ENCODE measurements around the gene LRRC4C. TPM values are rescaled to one million over a fixed set of nuclear protein-coding genes. Genes with fewer than 3 reads are reported as not detected.

LRRC4C gene
- total RNA-seq, 1 experiment from 2014 or later, result 0.15 TPM

DNA sequence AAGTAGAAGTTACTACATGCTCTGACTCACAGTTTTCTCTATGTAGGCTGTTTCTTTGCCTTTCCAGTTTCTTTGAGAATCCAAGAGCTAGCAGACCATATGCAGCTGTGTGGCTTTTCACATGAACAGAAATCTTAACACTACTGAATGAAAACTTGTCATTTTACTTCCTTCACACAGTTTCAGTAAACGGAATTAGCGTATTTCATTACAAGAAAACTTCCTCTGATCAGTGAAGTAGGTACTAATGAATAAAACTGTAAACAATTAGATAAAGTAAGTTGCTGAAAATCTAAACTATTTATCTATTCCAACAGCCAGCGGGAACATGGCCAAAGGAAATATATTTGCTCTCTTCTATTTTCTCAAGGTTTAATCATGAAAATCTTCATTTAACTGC lies 953.2 kb downstream of the LRRC4C start:
- H3K36me3 ChIP-seq (ENCODE audit: control insufficient read depth, insufficient read depth, low read length), result no peaks in the 10 kb centered on the region
- intact Hi-C loops (cut with micrococcal nuclease; ENCODE audit: unreplicated experiment), result no loop called here
- no peaks in the 10 kb centered on the region for H3K27me3 ChIP-seq (ENCODE audit: control insufficient read depth, insufficient read depth, low read length)
- ChIA-PET CTCF (no interaction called here), POLR2A (no interaction called here)
- BruUV-seq (replicated peaks), result no TSS peak
- no peak overlapping the region for H3K4me3 ChIP-seq (ENCODE audit: low read depth in 2 of 2, low read length in 2 of 2)
- no peak for DNase-seq (ENCODE audit: low read depth, low spot score)
- no peak overlapping the region for H3K27ac ChIP-seq (ENCODE audit: low read length)
- no peak for ATAC-seq
- no peaks in the 10 kb centered on the region for H3K9me3 ChIP-seq (ENCODE audit: control insufficient read depth, insufficient read depth, low read depth, low read length)
- in situ Hi-C loops (cut with HindIII; ENCODE audit: low pct_unique_long_range_greater_than_20kb, low sequenced_read_pairs), result no loop called here
- H3K4me1 ChIP-seq (ENCODE audit: control insufficient read depth, insufficient read depth, low read length), result no peaks in the 10 kb centered on the region
- TF ChIP-seq TCF7L2 (IDR thresholded peaks at IDR 0.05; ENCODE audit: low read depth, low read length), result no peak
- TF ChIP-seq SIN3A (IDR thresholded peaks at IDR 0.05; ENCODE audit: borderline replicate concordance, insufficient read depth, low read depth, low read length), result no peak
- TF ChIP-seq, protein P1, sequence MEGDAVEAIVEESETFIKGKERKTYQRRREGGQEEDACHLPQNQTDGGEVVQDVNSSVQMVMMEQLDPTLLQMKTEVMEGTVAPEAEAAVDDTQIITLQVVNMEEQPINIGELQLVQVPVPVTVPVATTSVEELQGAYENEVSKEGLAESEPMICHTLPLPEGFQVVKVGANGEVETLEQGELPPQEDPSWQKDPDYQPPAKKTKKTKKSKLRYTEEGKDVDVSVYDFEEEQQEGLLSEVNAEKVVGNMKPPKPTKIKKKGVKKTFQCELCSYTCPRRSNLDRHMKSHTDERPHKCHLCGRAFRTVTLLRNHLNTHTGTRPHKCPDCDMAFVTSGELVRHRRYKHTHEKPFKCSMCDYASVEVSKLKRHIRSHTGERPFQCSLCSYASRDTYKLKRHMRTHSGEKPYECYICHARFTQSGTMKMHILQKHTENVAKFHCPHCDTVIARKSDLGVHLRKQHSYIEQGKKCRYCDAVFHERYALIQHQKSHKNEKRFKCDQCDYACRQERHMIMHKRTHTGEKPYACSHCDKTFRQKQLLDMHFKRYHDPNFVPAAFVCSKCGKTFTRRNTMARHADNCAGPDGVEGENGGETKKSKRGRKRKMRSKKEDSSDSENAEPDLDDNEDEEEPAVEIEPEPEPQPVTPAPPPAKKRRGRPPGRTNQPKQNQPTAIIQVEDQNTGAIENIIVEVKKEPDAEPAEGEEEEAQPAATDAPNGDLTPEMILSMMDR (IDR thresholded peaks at IDR 0.05), result no peak
- TF ChIP-seq, protein P2, sequence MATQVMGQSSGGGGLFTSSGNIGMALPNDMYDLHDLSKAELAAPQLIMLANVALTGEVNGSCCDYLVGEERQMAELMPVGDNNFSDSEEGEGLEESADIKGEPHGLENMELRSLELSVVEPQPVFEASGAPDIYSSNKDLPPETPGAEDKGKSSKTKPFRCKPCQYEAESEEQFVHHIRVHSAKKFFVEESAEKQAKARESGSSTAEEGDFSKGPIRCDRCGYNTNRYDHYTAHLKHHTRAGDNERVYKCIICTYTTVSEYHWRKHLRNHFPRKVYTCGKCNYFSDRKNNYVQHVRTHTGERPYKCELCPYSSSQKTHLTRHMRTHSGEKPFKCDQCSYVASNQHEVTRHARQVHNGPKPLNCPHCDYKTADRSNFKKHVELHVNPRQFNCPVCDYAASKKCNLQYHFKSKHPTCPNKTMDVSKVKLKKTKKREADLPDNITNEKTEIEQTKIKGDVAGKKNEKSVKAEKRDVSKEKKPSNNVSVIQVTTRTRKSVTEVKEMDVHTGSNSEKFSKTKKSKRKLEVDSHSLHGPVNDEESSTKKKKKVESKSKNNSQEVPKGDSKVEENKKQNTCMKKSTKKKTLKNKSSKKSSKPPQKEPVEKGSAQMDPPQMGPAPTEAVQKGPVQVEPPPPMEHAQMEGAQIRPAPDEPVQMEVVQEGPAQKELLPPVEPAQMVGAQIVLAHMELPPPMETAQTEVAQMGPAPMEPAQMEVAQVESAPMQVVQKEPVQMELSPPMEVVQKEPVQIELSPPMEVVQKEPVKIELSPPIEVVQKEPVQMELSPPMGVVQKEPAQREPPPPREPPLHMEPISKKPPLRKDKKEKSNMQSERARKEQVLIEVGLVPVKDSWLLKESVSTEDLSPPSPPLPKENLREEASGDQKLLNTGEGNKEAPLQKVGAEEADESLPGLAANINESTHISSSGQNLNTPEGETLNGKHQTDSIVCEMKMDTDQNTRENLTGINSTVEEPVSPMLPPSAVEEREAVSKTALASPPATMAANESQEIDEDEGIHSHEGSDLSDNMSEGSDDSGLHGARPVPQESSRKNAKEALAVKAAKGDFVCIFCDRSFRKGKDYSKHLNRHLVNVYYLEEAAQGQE (IDR thresholded peaks at IDR 0.05; ENCODE audit: insufficient read depth in 1 of 2, low read depth in 2 of 2, low read length in 1 of 2), result no peak
- TF ChIP-seq POLR2AphosphoS5 (IDR thresholded peaks at IDR 0.05; ENCODE audit: low read depth, low read length), result no peak

DNA sequence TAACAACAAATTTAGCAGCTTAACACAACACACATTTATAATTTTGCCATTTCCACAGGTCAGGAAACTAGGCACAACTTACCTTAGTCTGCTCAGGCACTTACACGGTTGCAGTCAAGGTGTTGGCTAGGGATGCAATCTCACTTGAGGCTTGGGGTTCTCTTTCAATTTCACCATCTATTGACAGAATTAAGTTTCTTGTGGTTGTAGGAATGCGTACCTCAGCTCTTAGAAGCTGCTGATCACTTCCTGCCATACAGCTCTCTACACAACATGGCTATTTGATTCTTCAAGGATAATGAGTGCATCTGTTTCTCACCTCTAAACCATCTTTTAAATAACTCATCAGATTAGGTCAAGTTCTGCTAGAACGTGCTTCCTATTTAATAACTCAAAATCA lies 968.1 kb downstream of the LRRC4C start:
- DNase-seq (ENCODE audit: low read depth, low spot score), result no peak
- Histone ChIP-seq H3K27ac (ENCODE audit: low read length) (no peak overlapping the region), H3K4me1 (ENCODE audit: control insufficient read depth, insufficient read depth, low read length) (no peaks in the 10 kb centered on the region), H3K9me3 (ENCODE audit: control insufficient read depth, insufficient read depth, low read depth, low read length) (no peaks in the 10 kb centered on the region), H3K36me3 (ENCODE audit: control insufficient read depth, insufficient read depth, low read length) (no peaks in the 10 kb centered on the region), H3K27me3 (ENCODE audit: control insufficient read depth, insufficient read depth, low read length) (no peaks in the 10 kb centered on the region), H3K4me3 (ENCODE audit: low read depth in 2 of 2, low read length in 2 of 2) (no peak overlapping the region)
- intact Hi-C loops (cut with micrococcal nuclease; ENCODE audit: unreplicated experiment) (no loop called here), in situ Hi-C loops (cut with HindIII; ENCODE audit: low pct_unique_long_range_greater_than_20kb, low sequenced_read_pairs) (no loop called here)
- ATAC-seq, result no peak
- TF ChIP-seq POLR2AphosphoS5 (IDR thresholded peaks at IDR 0.05; ENCODE audit: low read depth, low read length) (no peak), SIN3A (IDR thresholded peaks at IDR 0.05; ENCODE audit: borderline replicate concordance, insufficient read depth, low read depth, low read length) (no peak), TCF7L2 (IDR thresholded peaks at IDR 0.05; ENCODE audit: low read depth, low read length) (no peak)
- TF ChIP-seq, protein P2 (IDR thresholded peaks at IDR 0.05; ENCODE audit: insufficient read depth in 1 of 2, low read depth in 2 of 2, low read length in 1 of 2), result no peak
- TF ChIP-seq, protein P1 (IDR thresholded peaks at IDR 0.05), result no peak
- no TSS peak for BruUV-seq (replicated peaks)
- POLR2A ChIA-PET, result no interaction called here
- CTCF ChIA-PET, result no interaction called here

All from Panc1 (cell line).